Neutrophil (primary cell): ENCODE measurements around the gene ELL.

Experiments used
- H3K27ac ChIP-seq: fragments of 200-600 bp; sonication (generic); 2 replicates; pipeline ENCODE4 v1.5.1; 2016; ENCODE audit warnings: mild to moderate bottlenecking, moderate library complexity
- H3K27me3 ChIP-seq: fragments of 200-600 bp; sonication (generic); 2 replicates; pipeline ENCODE4 v1.6.0; 2016; ENCODE audit warnings: mild to moderate bottlenecking
- H3K36me3 ChIP-seq: fragments of 200-600 bp; sonication (generic); 2 replicates; pipeline ENCODE4 v1.5.1; 2017
- H3K4me1 ChIP-seq, 2 experiments: fragments of 200-600 bp in 1 of 2; sonication (generic) in 1 of 2; 1 replicate in 1 of 2; 2 replicates in 1 of 2; pipeline versions ENCODE4 v1.5.1 to v1.6.1; 2013 to 2016; ENCODE audit warnings: low read depth in 1 of 2, low read length in 1 of 2, mild to moderate bottlenecking in 1 of 2, moderate library complexity in 1 of 2; ENCODE audit not compliant: control insufficient read depth in 1 of 2, insufficient read depth in 1 of 2
- H3K4me3 ChIP-seq, 2 experiments: fragments of 200-600 bp in 1 of 2; sonication (generic) in 1 of 2; 1 replicate in 1 of 2; 2 replicates in 1 of 2; pipeline ENCODE4 v1.5.1; 2013 to 2016; ENCODE audit warnings: low read depth in 1 of 2, low read length in 1 of 2, mild to moderate bottlenecking in 1 of 2, moderate library complexity in 1 of 2
- H3K9me3 ChIP-seq: fragments of 200-600 bp; sonication (generic); 2 replicates; pipeline ENCODE4 v1.5.1; 2016
- CTCF ChIP-seq: fragments of 200-600 bp; sonication (generic); IDR thresholded peaks from 2 replicates; pipeline ENCODE4 v1.5.1; 2016; ENCODE audit warnings: antibody characterized with exemption

Gene ELL

GRCh38 chr19:18483119-18483890 is 38.6 kb downstream of the ELL start:
- peaks cover 87 to 98% of the 10 kb centered on the region in 2 experiments for H3K4me1 ChIP-seq
- TF ChIP-seq CTCF = no peak
- H3K27ac ChIP-seq = peak overlapping the region; percentile 65
- no peaks in the 10 kb centered on the region for H3K36me3 ChIP-seq
- no peak overlapping the region for H3K4me3 ChIP-seq
- no peaks in the 10 kb centered on the region for H3K27me3 ChIP-seq
- H3K9me3 ChIP-seq = no peaks in the 10 kb centered on the region

- Histone ChIP-seq H3K9me3 (no peaks in the 10 kb centered on the region), H3K36me3 (no peaks in the 10 kb centered on the region), H3K27me3 (no peaks in the 10 kb centered on the region), H3K4me1 (peaks cover 98 to 99% of the 10 kb centered on the region in 2 experiments), H3K27ac (peak overlapping the region; percentile 99), H3K4me3 (peak overlapping the region in 1 of 2 experiments; percentile 62)
- TF ChIP-seq CTCF = no peak
These were observed 40.2 kb downstream of the ELL start for GRCh38 chr19:18481505-18482222.

DNA sequence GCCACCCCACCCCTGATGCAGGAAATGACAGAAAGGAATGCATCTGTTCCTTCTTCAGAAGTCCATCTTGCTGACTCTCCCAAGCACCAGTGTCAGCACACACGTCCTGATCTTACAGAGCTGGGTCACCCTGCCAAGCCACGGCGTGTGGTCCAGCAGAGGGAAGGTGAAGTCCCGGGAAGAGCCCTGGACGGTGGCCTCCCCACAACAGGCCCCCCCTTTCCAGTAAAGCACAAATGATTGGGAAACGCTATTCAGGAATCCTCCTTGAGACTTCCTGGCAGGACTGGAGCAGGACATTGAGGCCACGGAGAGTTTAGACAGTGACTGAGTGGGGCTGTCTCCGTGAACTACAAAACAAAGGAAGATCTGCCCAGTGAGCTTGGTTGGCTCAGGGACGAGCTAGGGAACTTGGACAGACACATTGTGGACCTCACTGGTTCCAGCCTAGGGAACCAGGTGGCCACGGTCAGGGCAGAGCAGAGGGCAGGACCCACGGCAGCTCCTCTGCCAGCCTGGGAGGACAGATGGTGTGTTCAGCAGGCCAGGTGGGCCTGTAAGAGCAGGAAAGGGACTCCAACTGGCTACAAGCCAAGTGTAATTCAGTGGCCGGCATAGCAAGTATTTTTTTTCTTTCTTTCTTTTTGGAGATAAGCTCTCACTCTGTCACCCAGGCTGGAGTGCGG is 41.7 kb downstream of the ELL start:
- Histone ChIP-seq H3K4me3 (peak overlapping the region; percentile 47 to 62), H3K36me3 (no peaks in the 10 kb centered on the region), H3K27ac (peak overlapping the region; percentile 99), H3K27me3 (no peaks in the 10 kb centered on the region), H3K4me1 (peaks cover 99% of the 10 kb centered on the region in 2 experiments), H3K9me3 (no peaks in the 10 kb centered on the region)
- no peak for TF ChIP-seq CTCF

DNA sequence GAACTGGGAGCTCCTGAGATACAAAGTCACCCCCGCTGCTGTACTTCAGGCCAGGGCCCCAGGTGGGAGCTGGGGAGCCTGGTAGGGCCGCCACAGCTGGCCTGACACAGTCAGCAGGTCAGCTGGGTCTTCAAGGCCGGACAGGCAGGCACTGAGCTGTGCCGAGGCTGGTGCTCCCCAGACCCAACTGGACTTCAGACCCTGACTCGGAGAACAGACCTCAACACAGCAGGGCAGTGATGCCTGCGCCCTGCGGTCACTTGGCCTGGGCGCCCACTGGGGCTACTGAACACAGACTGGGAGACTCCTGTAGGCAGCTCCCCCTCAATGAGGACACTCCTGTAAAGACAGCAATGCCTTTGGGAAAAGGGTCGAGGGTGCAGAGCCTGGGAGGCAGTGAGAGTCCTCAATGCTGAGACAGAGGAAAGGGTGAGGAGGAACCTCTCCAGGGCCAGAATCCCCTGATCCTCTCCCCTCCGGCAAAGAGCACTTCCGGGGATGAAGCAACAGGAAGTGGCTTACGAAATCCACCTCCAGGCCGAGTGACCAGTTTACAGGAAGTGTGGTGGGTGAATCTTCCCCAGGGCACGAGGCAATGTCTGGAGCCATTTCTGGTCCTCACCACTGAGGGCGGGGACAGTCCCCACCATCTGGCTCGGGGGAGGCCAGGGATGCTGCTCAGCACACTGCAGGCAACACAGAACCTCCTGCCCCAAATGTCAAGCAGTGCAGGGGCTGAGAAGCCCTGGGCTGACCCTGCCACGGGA is 43.1 kb downstream of the ELL start:
- no peaks in the 10 kb centered on the region for H3K36me3 ChIP-seq
- H3K27me3 ChIP-seq = no peaks in the 10 kb centered on the region
- peak; percentile 47 for TF ChIP-seq CTCF
- no peaks in the 10 kb centered on the region for H3K9me3 ChIP-seq
- peaks cover 98 to 99% of the 10 kb centered on the region in 2 experiments for H3K4me1 ChIP-seq
- H3K4me3 ChIP-seq = peak overlapping the region; percentile 47 to 62
- H3K27ac ChIP-seq = peak overlapping the region; percentile 99

DNA sequence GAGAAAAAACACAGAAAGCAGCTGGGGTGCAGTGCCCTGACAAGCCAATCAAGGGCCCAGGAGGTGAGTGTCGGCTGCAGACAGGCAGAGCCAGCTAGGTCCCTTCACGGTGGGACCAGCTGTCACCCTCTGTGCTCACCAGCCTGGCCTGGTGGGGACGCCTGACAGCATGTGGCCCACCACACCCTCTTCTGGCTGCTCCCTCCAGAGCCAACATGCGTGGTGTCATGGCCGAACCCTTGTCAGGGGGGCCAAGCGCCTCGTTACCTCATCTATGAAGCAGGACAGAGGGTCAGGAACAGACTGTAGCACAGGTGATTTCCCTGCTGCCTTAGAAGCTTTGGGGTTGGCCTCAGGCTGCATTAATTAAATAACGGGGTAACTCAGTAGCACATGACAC is 43.9 kb downstream of the ELL start:
- Histone ChIP-seq H3K4me1 (peaks cover 91 to 98% of the 10 kb centered on the region in 2 experiments), H3K27me3 (no peaks in the 10 kb centered on the region), H3K36me3 (peaks cover 4% of the 10 kb centered on the region), H3K4me3 (peak overlapping the region; percentile 47 to 62), H3K9me3 (no peaks in the 10 kb centered on the region), H3K27ac (peak overlapping the region; percentile 99)
- no peak for TF ChIP-seq CTCF
